ENCODE results near the gene FEM1B. TPM values are rescaled to one million over a fixed set of nuclear protein-coding genes. Genes with fewer than 3 reads are reported as not detected.

The FEM1B gene
- polyA plus RNA-seq, 1 donor, result 41.0 TPM

GRCh38 chr15:68322796-68323195 is 45.3 kb downstream of the FEM1B start:
- DNase-seq (ENCODE audit: low read depth), result no peak

GRCh38 chr15:68325726-68326125 is 48.2 kb downstream of the FEM1B start:
- no peak for DNase-seq (ENCODE audit: low read depth)

GRCh38 chr15:68326711-68327354 is 49.3 kb downstream of the FEM1B start:
- DNase-seq (ENCODE audit: low read depth), result no peak

- no peak for DNase-seq (ENCODE audit: low read depth)
Measured at GRCh38 chr15:68328443-68328842, 50.9 kb downstream of the FEM1B start.

- no peak for DNase-seq (ENCODE audit: low read depth)
Measured at GRCh38 chr15:68328964-68329363, 51.4 kb downstream of the FEM1B start.

- no peak for DNase-seq (ENCODE audit: low read depth)
Measured at GRCh38 chr15:68330416-68330815, 52.9 kb downstream of the FEM1B start.

- DNase-seq (ENCODE audit: low read depth), result no peak
Measured at GRCh38 chr15:68330901-68331300, 53.4 kb downstream of the FEM1B start.

- no peak for DNase-seq (ENCODE audit: low read depth)
Measured at GRCh38 chr15:68332266-68332665, 54.7 kb downstream of the FEM1B start.

- no peak for DNase-seq (ENCODE audit: low read depth)
Measured at GRCh38 chr15:68333775-68334470, 56.4 kb downstream of the FEM1B start.

- no peak for DNase-seq (ENCODE audit: low read depth)
Measured at GRCh38 chr15:68334661-68335124, 57.1 kb downstream of the FEM1B start.

- no peak for DNase-seq (ENCODE audit: low read depth)
Measured at GRCh38 chr15:68335251-68335650, 57.7 kb downstream of the FEM1B start.

- DNase-seq (ENCODE audit: low read depth), result no peak
Measured at GRCh38 chr15:68335655-68336054, 58.1 kb downstream of the FEM1B start.

GRCh38 chr15:68336516-68336915 is 59.0 kb downstream of the FEM1B start:
- no peak for DNase-seq (ENCODE audit: low read depth)

GRCh38 chr15:68337826-68338225 is 60.3 kb downstream of the FEM1B start:
- no peak for DNase-seq (ENCODE audit: low read depth)

GRCh38 chr15:68339481-68339880 is 61.9 kb downstream of the FEM1B start:
- DNase-seq (ENCODE audit: low read depth), result no peak

GRCh38 chr15:68340726-68341671 is 63.5 kb downstream of the FEM1B start:
- DNase-seq (ENCODE audit: low read depth), result no peak

- DNase-seq (ENCODE audit: low read depth), result no peak
Measured at GRCh38 chr15:68341760-68342725, 64.5 kb downstream of the FEM1B start.

- no peak for DNase-seq (ENCODE audit: low read depth)
Measured at GRCh38 chr15:68343579-68344225, 66.2 kb downstream of the FEM1B start.

- DNase-seq (ENCODE audit: low read depth), result no peak
Measured at GRCh38 chr15:68344600-68344999, 67.1 kb downstream of the FEM1B start.
